ENCODE results near the gene PYCR2. TPM values are rescaled to one million over a fixed set of nuclear protein-coding genes. Genes with fewer than 3 reads are reported as not detected.

The PYCR2 gene
- polyA plus RNA-seq, 6 donors from 2014 or later = 57.5 to 96.5 (median 68.7) TPM

DNA sequence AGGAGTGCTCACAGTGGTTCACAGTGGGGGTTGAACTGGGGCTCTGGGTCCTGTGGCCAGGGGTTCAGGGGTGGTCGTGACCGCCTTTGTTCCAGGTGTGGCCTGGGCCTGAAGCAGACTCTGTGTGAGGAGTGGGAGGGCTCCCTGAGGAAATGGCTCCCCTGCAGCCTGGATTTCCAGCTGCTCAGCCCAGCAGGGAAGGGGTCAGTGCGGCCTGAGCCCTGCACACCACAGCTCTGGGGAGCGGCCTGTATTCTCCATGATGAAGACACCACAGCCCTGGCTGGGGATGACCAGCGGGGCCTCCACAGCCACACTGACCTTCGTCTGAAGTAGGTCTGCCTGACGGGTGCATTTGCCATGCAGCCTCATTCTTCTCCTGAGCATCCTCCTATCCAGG, 16.7 kb downstream of the PYCR2 start:
- ATAC-seq (ENCODE audit: low read depth in 2 of 2) (no peak), DNase-seq (no peak)
- Mint-ChIP-seq H3K4me3 (no peak overlapping the region), H3K4me1 (peaks cover 16 to 32% (median 17%) of the 10 kb centered on the region in 3 donors), H3K27me3 (no peaks in the 10 kb centered on the region), H3K36me3 (no peaks in the 10 kb centered on the region), H3K27ac (peak overlapping the region in 2 of 6 donors; percentile 29 to 45), H3K9me3 (peaks cover 0 to 5% (median 0%) of the 10 kb centered on the region in 7 donors)

GRCh38 chr1:225906467-225906866, 17.6 kb downstream of the PYCR2 start:
- Mint-ChIP-seq H3K36me3 (no peaks in the 10 kb centered on the region), H3K4me1 (peaks cover 16 to 26% (median 17%) of the 10 kb centered on the region in 3 donors)

GRCh38 chr1:225903623-225904022, 20.4 kb downstream of the PYCR2 start:
- no peak overlapping the region for H3K4me3 Mint-ChIP-seq
- ATAC-seq (ENCODE audit: low read depth in 2 of 2) (no peak), DNase-seq (no peak)
- H3K9me3 Mint-ChIP-seq = peaks cover 0 to 5% (median 0%) of the 10 kb centered on the region in 7 donors
- H3K36me3 Mint-ChIP-seq = no peaks in the 10 kb centered on the region
- H3K4me1 Mint-ChIP-seq = peaks cover 12 to 17% (median 14%) of the 10 kb centered on the region in 3 donors
- peak overlapping the region in 4 of 6 donors; percentile 0 to 62 (median 22) for H3K27ac Mint-ChIP-seq
- no peaks in the 10 kb centered on the region for H3K27me3 Mint-ChIP-seq

More at GRCh38 chr1:225906467-225906866, 17.6 kb downstream of the PYCR2 start:
- H3K27ac Mint-ChIP-seq = no peak overlapping the region
- no peak for DNase-seq
- no peak for ATAC-seq (ENCODE audit: low read depth in 2 of 2)
- H3K4me3 Mint-ChIP-seq = peak overlapping the region in 1 of 8 donors; percentile 37
- no peaks in the 10 kb centered on the region for H3K27me3 Mint-ChIP-seq
- H3K9me3 Mint-ChIP-seq = peaks cover 0 to 5% (median 0%) of the 10 kb centered on the region in 7 donors

GRCh38 chr1:225899044-225899925, 24.8 kb downstream of the PYCR2 start:
- Mint-ChIP-seq H3K4me1 (peaks cover 31 to 43% (median 42%) of the 10 kb centered on the region in 3 donors), H3K27me3 (no peaks in the 10 kb centered on the region), H3K27ac (peak overlapping the region; percentile 66 to 99 (median 88)), H3K36me3 (no peaks in the 10 kb centered on the region), H3K9me3 (peaks cover 0 to 5% (median 0%) of the 10 kb centered on the region in 7 donors), H3K4me3 (peak overlapping the region in 3 of 8 donors; percentile 45 to 61 (median 47))
- ATAC-seq (ENCODE audit: low read depth in 2 of 2) (no peak), DNase-seq (no peak)

DNA sequence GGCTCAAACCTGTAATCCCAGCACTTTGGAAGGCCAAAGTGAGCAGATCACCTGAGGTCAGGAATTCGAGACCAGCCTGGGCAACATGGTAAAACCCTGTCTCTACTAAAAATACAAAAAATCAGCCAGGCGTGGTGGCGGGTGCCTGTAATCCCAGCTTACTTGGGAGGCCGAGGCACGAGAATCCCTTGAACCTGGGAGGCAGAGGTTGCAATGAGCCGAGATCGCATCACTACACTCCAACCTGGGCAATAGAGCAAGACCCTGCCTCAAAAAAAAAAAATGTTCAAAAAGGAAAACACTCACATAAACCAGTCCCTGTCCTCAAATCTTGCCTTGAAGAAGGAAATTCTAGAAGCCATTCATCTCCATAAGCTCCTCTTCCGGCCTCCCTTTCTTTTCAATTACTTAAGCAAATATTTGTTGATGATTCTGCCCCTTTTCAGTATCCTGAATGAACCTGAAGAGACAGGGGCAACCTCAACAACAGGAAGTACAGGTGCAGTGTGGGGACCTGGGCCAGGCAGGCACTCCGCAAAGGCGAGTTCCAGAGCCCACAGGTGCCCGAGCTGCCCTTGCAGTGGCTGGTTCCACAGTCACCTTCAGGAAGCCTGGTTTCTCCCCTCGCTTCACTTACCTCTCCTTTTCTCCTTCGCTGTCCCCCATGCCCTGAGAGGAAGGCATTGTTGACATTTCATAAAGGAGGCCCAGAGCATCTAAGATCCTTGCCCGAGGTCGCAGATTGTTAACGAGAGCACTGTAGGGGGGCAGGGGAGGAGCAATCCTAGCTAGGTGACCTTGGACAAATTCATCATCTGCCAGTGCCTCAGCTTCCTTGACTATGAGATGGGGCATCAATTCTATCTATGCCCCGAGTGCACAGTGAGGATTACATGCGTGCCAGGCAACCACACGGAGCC, 26.2 kb downstream of the PYCR2 start:
- Mint-ChIP-seq H3K4me1 (peaks cover 31 to 43% (median 42%) of the 10 kb centered on the region in 3 donors), H3K27ac (peak overlapping the region; percentile 98 to 100 (median 98)), H3K36me3 (no peaks in the 10 kb centered on the region), H3K9me3 (no peaks in the 10 kb centered on the region), H3K4me3 (peak overlapping the region in 7 of 8 donors; percentile 71 to 88 (median 80)), H3K27me3 (no peaks in the 10 kb centered on the region)
- ATAC-seq (ENCODE audit: low read depth in 2 of 2) = peak; percentile 21 to 46
- peak; percentile 25 for DNase-seq

GRCh38 chr1:225896937-225897549, 27.0 kb downstream of the PYCR2 start:
- H3K4me3 Mint-ChIP-seq = peak overlapping the region; percentile 65 to 88 (median 76)
- peak overlapping the region; percentile 98 to 100 (median 98) for H3K27ac Mint-ChIP-seq
- DNase-seq (peak; percentile 77), ATAC-seq (ENCODE audit: low read depth in 2 of 2) (peak; percentile 99)
- H3K4me1 Mint-ChIP-seq = peaks cover 31 to 43% (median 42%) of the 10 kb centered on the region in 3 donors
- H3K36me3 Mint-ChIP-seq = no peaks in the 10 kb centered on the region
- no peaks in the 10 kb centered on the region for H3K27me3 Mint-ChIP-seq
- no peaks in the 10 kb centered on the region for H3K9me3 Mint-ChIP-seq

- H3K9me3 Mint-ChIP-seq = no peaks in the 10 kb centered on the region
- no peak for DNase-seq
- no peak for ATAC-seq (ENCODE audit: low read depth in 2 of 2)
- H3K27me3 Mint-ChIP-seq = no peaks in the 10 kb centered on the region
- H3K36me3 Mint-ChIP-seq = no peaks in the 10 kb centered on the region
- H3K27ac Mint-ChIP-seq = peak overlapping the region; percentile 98 to 100 (median 98)
- H3K4me3 Mint-ChIP-seq = peak overlapping the region; percentile 65 to 88 (median 80)
- peaks cover 31 to 43% (median 42%) of the 10 kb centered on the region in 3 donors for H3K4me1 Mint-ChIP-seq
These were observed 27.6 kb downstream of the PYCR2 start for GRCh38 chr1:225896494-225896893.

DNA sequence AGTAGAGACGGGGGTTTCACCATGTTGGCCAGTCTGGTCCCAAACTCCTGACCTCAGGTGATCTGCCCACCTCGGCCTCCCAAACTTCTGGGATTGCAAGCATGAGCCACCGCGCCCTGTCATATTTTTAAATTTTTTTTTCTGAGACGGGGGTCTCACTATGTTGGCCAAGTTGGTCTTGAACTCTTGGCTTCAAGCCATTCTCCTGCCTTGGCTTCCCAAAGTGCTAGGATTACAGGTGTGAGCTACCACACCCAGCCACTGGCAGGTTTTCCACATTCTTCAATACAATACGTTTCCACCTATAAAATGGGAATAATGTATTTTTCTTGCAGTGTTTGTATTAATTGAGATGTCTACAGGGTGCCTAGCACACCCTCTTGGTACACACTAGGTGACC, 31.7 kb downstream of the PYCR2 start:
- no peak for ATAC-seq (ENCODE audit: low read depth in 2 of 2)

GRCh38 chr1:225891229-225891972, 32.6 kb downstream of the PYCR2 start:
- Mint-ChIP-seq H3K27me3 (peaks cover 0 to 9% (median 0%) of the 10 kb centered on the region in 3 donors), H3K36me3 (no peaks in the 10 kb centered on the region), H3K27ac (no peak overlapping the region), H3K4me3 (no peak overlapping the region), H3K9me3 (no peaks in the 10 kb centered on the region), H3K4me1 (peaks cover 1 to 13% (median 7%) of the 10 kb centered on the region in 3 donors)
- DNase-seq (no peak), ATAC-seq (ENCODE audit: low read depth in 2 of 2) (no peak)

More for the DNA sequence above, 31.7 kb downstream of the PYCR2 start:
- H3K36me3 Mint-ChIP-seq = no peaks in the 10 kb centered on the region
- H3K9me3 Mint-ChIP-seq = no peaks in the 10 kb centered on the region
- no peak for DNase-seq
- H3K4me1 Mint-ChIP-seq = peaks cover 10 to 20% (median 16%) of the 10 kb centered on the region in 3 donors
- no peak overlapping the region for H3K4me3 Mint-ChIP-seq
- no peak overlapping the region for H3K27ac Mint-ChIP-seq
- H3K27me3 Mint-ChIP-seq = peaks cover 0 to 4% (median 0%) of the 10 kb centered on the region in 3 donors

GRCh38 chr1:225890346-225891228, 33.5 kb downstream of the PYCR2 start:
- H3K9me3 Mint-ChIP-seq = no peaks in the 10 kb centered on the region
- no peaks in the 10 kb centered on the region for H3K36me3 Mint-ChIP-seq
- DNase-seq (no peak), ATAC-seq (ENCODE audit: low read depth in 2 of 2) (no peak)
- H3K27me3 Mint-ChIP-seq = peaks cover 0 to 9% (median 0%) of the 10 kb centered on the region in 3 donors
- no peak overlapping the region for H3K4me3 Mint-ChIP-seq
- H3K27ac Mint-ChIP-seq = peak overlapping the region in 2 of 6 donors; percentile 56 to 73
- H3K4me1 Mint-ChIP-seq = peaks cover 0 to 5% (median 0%) of the 10 kb centered on the region in 3 donors

DNA sequence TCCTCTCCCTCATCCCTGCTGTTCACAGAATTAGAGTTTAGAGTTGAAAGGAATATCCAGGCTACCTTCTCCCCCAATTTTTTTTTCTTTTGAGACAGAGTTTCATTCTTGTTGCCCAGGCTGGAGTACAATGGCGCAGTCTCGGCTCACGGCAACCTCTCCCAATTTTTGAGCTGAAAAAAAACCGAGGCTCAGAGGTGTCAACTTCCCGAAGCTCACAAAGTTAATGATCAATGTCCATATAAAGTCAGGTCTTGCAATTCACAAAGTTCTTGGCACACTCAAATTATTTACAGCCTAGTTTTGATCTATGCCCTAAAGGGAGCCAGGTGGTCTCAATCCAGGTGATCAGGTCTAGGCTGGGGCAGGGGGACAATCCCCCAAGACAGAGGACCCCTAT, 34.3 kb downstream of the PYCR2 start:
- H3K4me1 Mint-ChIP-seq = peaks cover 0 to 5% (median 0%) of the 10 kb centered on the region in 3 donors
- no peaks in the 10 kb centered on the region for H3K9me3 Mint-ChIP-seq
- DNase-seq = no peak
- H3K27ac Mint-ChIP-seq = no peak overlapping the region
- peak overlapping the region in 2 of 8 donors; percentile 10 to 18 for H3K4me3 Mint-ChIP-seq
- H3K36me3 Mint-ChIP-seq = no peaks in the 10 kb centered on the region
- ATAC-seq (ENCODE audit: low read depth in 2 of 2) = no peak
- H3K27me3 Mint-ChIP-seq = peaks cover 0 to 9% (median 0%) of the 10 kb centered on the region in 3 donors
